MM.1S (cell line): ENCODE measurements around the gene METAP1D.

ENCODE experiments used
- EZH2 ChIP-seq: fragments of 300-600 bp; sonication (generic); optimal IDR thresholded peaks from 2 replicates; pipeline ENCODE3; 2017; ENCODE audit warnings: low read depth, mild to moderate bottlenecking, antibody characterized with exemption, low read length, mixed read lengths
- TF ChIP-seq, protein P1 (sequence below): fragments of 300-600 bp; sonication (generic); IDR thresholded peaks from 2 replicates; pipeline ENCODE4 v1.5.1; 2016; ENCODE audit warnings: antibody characterized with exemption, low read length, mixed read lengths

GRCh38 chr2:172095146-172095904 is 95.6 kb downstream of the METAP1D start:
- TF ChIP-seq, protein P1, sequence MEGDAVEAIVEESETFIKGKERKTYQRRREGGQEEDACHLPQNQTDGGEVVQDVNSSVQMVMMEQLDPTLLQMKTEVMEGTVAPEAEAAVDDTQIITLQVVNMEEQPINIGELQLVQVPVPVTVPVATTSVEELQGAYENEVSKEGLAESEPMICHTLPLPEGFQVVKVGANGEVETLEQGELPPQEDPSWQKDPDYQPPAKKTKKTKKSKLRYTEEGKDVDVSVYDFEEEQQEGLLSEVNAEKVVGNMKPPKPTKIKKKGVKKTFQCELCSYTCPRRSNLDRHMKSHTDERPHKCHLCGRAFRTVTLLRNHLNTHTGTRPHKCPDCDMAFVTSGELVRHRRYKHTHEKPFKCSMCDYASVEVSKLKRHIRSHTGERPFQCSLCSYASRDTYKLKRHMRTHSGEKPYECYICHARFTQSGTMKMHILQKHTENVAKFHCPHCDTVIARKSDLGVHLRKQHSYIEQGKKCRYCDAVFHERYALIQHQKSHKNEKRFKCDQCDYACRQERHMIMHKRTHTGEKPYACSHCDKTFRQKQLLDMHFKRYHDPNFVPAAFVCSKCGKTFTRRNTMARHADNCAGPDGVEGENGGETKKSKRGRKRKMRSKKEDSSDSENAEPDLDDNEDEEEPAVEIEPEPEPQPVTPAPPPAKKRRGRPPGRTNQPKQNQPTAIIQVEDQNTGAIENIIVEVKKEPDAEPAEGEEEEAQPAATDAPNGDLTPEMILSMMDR: no peak
- TF ChIP-seq EZH2: no peak
